Activated CD4-positive, alpha-beta memory T cell treated with anti-CD3 and anti-CD28 coated beads for 36 hours (primary cell): Measurements from ENCODE around the gene POGLUT2. TPM values are rescaled to one million over a fixed set of nuclear protein-coding genes. Genes with fewer than 3 reads are reported as not detected.

ENCODE experiments used
- CTCF ChIA-PET: fragments of 350-600 bp; sonication (Branson Sonifier 250); formaldehyde crosslinking; loops from one replicate; lab custom pipeline; 2021; ENCODE audit warnings: antibody characterized with exemption, inconsistent platforms; lab: Charles Lee
- POLR2A ChIA-PET: fragments of 350-600 bp; sonication (Branson Sonifier 250); formaldehyde crosslinking; loops from one replicate; lab custom pipeline; 2021; ENCODE audit warnings: antibody characterized with exemption; lab: Charles Lee
- DNase-seq: peaks from one replicate; pipeline ENCODE4 v3.0.0-alpha.2; 2020
- H3K27ac Mint-ChIP-seq: one replicate; pipeline ENCODE4 v1.8.0; 2021; ENCODE audit warnings: mixed read lengths
- H3K27me3 Mint-ChIP-seq: one replicate; pipeline ENCODE4 v1.8.0; 2021; ENCODE audit warnings: mixed read lengths
- H3K36me3 Mint-ChIP-seq: one replicate; pipeline ENCODE4 v1.8.0; 2021; ENCODE audit warnings: mixed read lengths
- H3K4me1 Mint-ChIP-seq: one replicate; pipeline ENCODE4 v1.8.0; 2021; ENCODE audit warnings: low read depth, mixed read lengths
- H3K4me3 Mint-ChIP-seq: one replicate; pipeline ENCODE4 v1.8.0; 2021; ENCODE audit warnings: mild to moderate bottlenecking, mixed read lengths
- H3K9me3 Mint-ChIP-seq: one replicate; pipeline ENCODE4 v1.8.0; 2021; ENCODE audit warnings: mixed read lengths
- intact Hi-C: fragments of 100-400 bp; cut with micrococcal nuclease; formaldehyde crosslinking; loops from one replicate; pipeline ENCODE4 v1.15.1; 2023
- total RNA-seq, 2 experiments: library from RNA; stranded (reverse); gene quantifications; one replicate each; pipeline ENCODE4 v1.2.3, GENCODE V29; 2021

The POGLUT2 gene
- total RNA-seq = 1 to 10 TPM; 4.4 to 4.9 TPM

DNA sequence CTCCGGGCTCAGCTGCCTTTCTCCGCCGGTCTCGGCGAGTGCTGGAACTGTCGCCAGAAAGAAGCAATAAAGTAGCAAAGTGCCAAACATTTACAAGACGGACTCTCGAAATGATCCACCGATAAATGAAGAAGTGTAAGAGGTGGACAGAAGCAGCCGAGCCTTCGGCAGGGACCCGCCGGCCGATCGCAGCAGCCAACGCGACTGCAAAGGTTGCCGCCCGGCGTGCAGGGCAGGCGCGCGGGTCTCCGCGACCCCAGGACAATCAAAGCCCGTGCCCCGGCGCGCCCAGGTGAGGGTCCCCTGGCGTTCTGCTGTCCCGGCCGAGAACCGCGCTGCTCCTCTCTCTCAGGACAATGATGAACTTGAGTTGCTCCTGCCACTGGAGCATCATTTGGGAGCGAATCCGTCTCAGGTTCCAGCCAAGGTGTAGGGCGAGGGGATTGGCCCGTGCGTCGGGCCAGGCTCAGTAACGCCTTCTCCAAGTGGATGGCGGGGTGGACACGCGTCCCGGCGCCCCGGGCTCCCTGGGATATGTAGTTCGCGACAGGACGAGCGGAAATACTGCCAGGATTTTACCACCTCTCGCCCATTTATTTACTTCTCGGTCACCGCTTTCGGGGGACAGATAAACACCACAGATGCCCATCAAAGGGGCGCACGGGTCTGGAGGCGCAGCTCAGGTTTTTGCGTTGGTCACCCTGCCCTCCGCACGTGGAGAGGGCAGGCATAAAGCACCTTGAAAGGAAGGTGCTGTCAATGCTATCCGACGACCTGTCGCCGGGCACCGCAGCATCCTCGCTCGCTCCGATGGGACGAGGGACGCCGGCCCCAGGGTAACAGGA lies at the start of gene POGLUT2, which contains the start of gene BIVM:
Gene POGLUT2, minus strand, starts transcription at position 396 of the 845 bp plus-strand sequence. Its CDS starts 306 bp downstream, at position 90.
Gene BIVM, plus strand, starts transcription at position 539 of the 845 bp plus-strand sequence. CDS start 8,149 bp downstream, outside the sequence.
- CTCF ChIA-PET = interaction anchor here (0.9 to 4.7 kb wide), 9 partner anchors 19 to 207 kb away, joined by 3 to 22 read pairs (median 5); partner anchors contain the start of genes ERCC5 and TEX30
- peaks cover 5% of the 10 kb centered on the region for H3K27me3 Mint-ChIP-seq
- H3K4me3 Mint-ChIP-seq = peak within 1 kb of the TSS; percentile 90
- H3K4me1 Mint-ChIP-seq = peaks cover 22% of the 10 kb centered on the region
- peak; percentile 92 for DNase-seq
- H3K9me3 Mint-ChIP-seq = no peaks in the 10 kb centered on the region
- H3K36me3 Mint-ChIP-seq = peaks cover 6% of the 10 kb centered on the region
- intact Hi-C loops = loop anchor here (1.0 to 5.0 kb wide), 5 partner anchors 20 to 207 kb away; partner anchors contain the start of gene TPP2
- peak within 1 kb of the TSS; percentile 70 for H3K27ac Mint-ChIP-seq
- POLR2A ChIA-PET = interaction anchor here (0.5 to 3.6 kb wide), 7 partner anchors 13 to 202 kb away, joined by 3 to 28 read pairs (median 3); partner anchors contain the start of genes ERCC5, TEX30 and TPP2

GRCh38 chr13:102847272-102848234 lies 48.8 kb upstream of the POGLUT2 start:
- ChIA-PET CTCF (interaction anchor here (0.7 to 4.4 kb wide), 9 partner anchors 8 to 268 kb away, joined by 3 to 24 read pairs (median 8); partner anchors contain the start of gene TEX30), POLR2A (interaction anchor here (0.9 to 3.2 kb wide), 4 partner anchors 74 to 256 kb away, joined by 3 to 43 read pairs (median 16); partner anchors contain the start of genes TEX30 and TPP2)
- intact Hi-C loops = loop anchor here (1.0 to 5.0 kb wide), 5 partner anchors 25 to 267 kb away; no protein-coding TSS in a partner anchor
- peaks cover 42% of the 10 kb centered on the region for H3K4me1 Mint-ChIP-seq
- peak overlapping the region; percentile 92 for H3K4me3 Mint-ChIP-seq
- peaks cover 7% of the 10 kb centered on the region for H3K36me3 Mint-ChIP-seq
- H3K9me3 Mint-ChIP-seq = no peaks in the 10 kb centered on the region
- peak; percentile 29 for DNase-seq
- peak overlapping the region; percentile 95 for H3K27ac Mint-ChIP-seq
- H3K27me3 Mint-ChIP-seq = peaks cover 1% of the 10 kb centered on the region

- peaks cover 5% of the 10 kb centered on the region for H3K36me3 Mint-ChIP-seq
- H3K27me3 Mint-ChIP-seq = peaks cover 1% of the 10 kb centered on the region
- H3K4me3 Mint-ChIP-seq = peak overlapping the region; percentile 92
- no peaks in the 10 kb centered on the region for H3K9me3 Mint-ChIP-seq
- ChIA-PET POLR2A (interaction anchor here (0.8 to 3.2 kb wide), 7 partner anchors 16 to 263 kb away, joined by 3 to 43 read pairs (median 10); partner anchors contain the start of genes BIVM, POGLUT2, TEX30 and TPP2), CTCF (interaction anchor here (0.7 to 4.4 kb wide), 13 partner anchors 9 to 267 kb away, joined by 3 to 24 read pairs (median 6); partner anchors contain the start of genes TEX30 and TPP2)
- peak overlapping the region; percentile 95 for H3K27ac Mint-ChIP-seq
- intact Hi-C loops = loop anchor here (1.0 to 5.0 kb wide), 5 partner anchors 26 to 266 kb away; no protein-coding TSS in a partner anchor
- peak; percentile 67 for DNase-seq
- H3K4me1 Mint-ChIP-seq = peaks cover 35% of the 10 kb centered on the region
Observed at GRCh38 chr13:102846261-102847015, 47.7 kb upstream of the POGLUT2 start.

DNA sequence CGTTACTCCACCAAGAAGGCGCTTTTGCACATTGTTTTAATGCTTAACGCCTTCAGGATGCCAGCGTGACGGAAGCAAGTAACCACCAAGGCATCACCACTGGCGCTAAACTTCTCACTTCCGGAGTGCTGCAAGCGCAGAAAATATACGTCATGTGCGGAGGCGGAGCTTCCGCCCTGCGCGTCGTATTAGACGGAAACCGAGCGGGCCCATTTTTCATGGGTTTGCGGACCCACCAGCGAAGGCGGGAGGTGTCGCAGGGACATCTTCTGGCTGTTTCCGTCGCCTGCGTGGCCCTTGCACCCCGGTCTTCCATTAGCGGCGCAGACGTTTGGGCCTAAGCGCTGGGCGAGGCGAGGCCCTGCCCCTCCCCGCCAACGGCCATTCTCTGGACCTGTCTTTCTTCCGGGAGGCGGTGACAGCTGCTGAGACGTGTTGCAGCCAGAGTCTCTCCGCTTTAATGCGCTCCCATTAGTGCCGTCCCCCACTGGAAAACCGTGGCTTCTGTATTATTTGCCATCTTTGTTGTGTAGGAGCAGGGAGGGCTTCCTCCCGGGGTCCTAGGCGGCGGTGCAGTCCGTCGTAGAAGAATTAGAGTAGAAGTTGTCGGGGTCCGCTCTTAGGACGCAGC lies 47.0 kb upstream of the POGLUT2 start, which contains the start of gene ERCC5:
Gene ERCC5, plus strand, starts transcription at position 403 of the 631 bp plus-strand sequence. CDS start 235 bp downstream, outside the sequence.
- Mint-ChIP-seq H3K27ac (peak within 1 kb of the TSS; percentile 95), H3K36me3 (peaks cover 5% of the 10 kb centered on the region), H3K27me3 (peaks cover 1% of the 10 kb centered on the region), H3K4me3 (peak within 1 kb of the TSS; percentile 92), H3K4me1 (peaks cover 35% of the 10 kb centered on the region), H3K9me3 (no peaks in the 10 kb centered on the region)
- intact Hi-C loops = loop anchor here (1.0 to 5.0 kb wide), 8 partner anchors 27 to 451 kb away; partner anchors contain the start of genes BIVM, TEX30 and TPP2
- peak; percentile 97 for DNase-seq
- POLR2A ChIA-PET = interaction anchor here (0.8 to 3.2 kb wide), 8 partner anchors 10 to 262 kb away, joined by 3 to 43 read pairs (median 8); partner anchors contain the start of genes BIVM, POGLUT2, TEX30 and TPP2
- CTCF ChIA-PET = interaction anchor here (0.7 to 4.4 kb wide), 13 partner anchors 10 to 266 kb away, joined by 3 to 24 read pairs (median 8); partner anchors contain the start of genes TEX30 and TPP2

DNA sequence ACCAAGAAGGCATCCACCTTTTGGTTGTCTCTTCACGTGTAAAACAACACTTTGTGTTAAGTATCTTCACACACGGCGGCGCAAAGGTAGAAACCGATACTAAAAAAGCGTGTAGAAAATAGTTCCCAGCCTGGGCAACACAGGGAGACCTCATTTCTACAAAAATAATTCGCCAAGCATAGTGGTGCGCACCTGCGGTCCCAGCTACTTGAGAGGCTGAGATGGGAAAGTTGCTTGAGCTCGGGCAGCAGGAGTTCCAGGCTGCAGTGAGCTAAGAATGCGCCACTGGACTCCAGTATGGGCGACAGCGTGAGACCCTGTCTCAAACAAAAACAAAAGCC lies 46.5 kb upstream of the POGLUT2 start:
- intact Hi-C loops = loop anchor here (1.0 to 5.0 kb wide), 6 partner anchors 46 to 451 kb away; partner anchors contain the start of genes BIVM, TEX30 and TPP2
- POLR2A ChIA-PET = interaction anchor here (1.0 to 3.2 kb wide), 7 partner anchors 9 to 262 kb away, joined by 3 to 43 read pairs (median 10); partner anchors contain the start of genes BIVM, POGLUT2, TEX30 and TPP2
- Mint-ChIP-seq H3K4me3 (peak overlapping the region; percentile 92), H3K9me3 (no peaks in the 10 kb centered on the region), H3K27ac (peak overlapping the region; percentile 95), H3K27me3 (peaks cover 1% of the 10 kb centered on the region), H3K36me3 (peaks cover 2% of the 10 kb centered on the region), H3K4me1 (peaks cover 30% of the 10 kb centered on the region)
- CTCF ChIA-PET = interaction anchor here (0.7 to 4.4 kb wide), 11 partner anchors 25 to 266 kb away, joined by 3 to 24 read pairs (median 8); partner anchors contain the start of genes TEX30 and TPP2
- DNase-seq = no peak

DNA sequence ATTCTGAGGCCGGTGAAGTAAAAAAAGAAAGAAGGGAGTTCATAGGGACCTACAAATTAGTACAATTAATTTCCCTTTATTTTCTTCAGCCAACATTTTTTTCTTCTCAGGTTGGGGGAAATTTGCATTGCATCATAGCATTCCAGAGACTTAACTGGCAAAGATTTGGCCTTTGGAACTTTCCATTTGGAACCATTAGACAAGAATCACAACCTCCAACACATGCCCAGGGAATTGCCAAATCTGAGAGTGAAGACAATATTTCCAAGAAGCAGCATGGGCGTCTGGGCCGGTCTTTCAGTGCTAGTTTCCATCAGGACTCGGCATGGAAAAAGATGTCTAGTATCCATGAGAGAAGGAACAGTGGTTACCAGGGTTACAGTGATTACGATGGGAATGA lies 40.7 kb upstream of the POGLUT2 start:
- Mint-ChIP-seq H3K4me3 (no peak overlapping the region), H3K27me3 (no peaks in the 10 kb centered on the region), H3K36me3 (peaks cover 8% of the 10 kb centered on the region), H3K4me1 (peaks cover 4% of the 10 kb centered on the region), H3K9me3 (no peaks in the 10 kb centered on the region), H3K27ac (no peak overlapping the region)
- no peak for DNase-seq
- intact Hi-C loops = no loop called here
- ChIA-PET CTCF (no interaction called here), POLR2A (no interaction called here)

DNA sequence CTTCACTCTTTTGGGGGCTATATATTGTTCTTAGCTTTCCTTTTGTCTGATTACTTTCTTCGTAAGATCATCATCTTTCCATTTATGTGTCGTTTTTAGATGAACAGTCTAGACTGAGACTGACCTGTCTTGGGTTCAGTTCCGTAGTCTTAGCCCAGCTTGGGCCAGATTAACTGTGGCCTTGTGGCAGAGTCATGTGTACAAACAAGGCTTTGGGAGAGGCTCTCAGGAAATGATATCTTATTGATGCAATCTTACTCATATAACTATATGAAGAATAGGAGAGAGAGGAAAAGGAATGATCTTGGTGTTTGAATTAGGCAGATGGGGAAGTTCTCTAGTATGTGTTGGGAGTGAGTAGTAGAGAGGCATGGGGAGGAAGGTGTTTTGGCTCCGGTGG lies 40.2 kb upstream of the POGLUT2 start:
- Mint-ChIP-seq H3K9me3 (no peaks in the 10 kb centered on the region), H3K4me3 (no peak overlapping the region), H3K27ac (no peak overlapping the region), H3K27me3 (no peaks in the 10 kb centered on the region), H3K4me1 (peaks cover 2% of the 10 kb centered on the region), H3K36me3 (peaks cover 8% of the 10 kb centered on the region)
- POLR2A ChIA-PET = no interaction called here
- CTCF ChIA-PET = no interaction called here
- no peak for DNase-seq
- intact Hi-C loops = no loop called here

- Mint-ChIP-seq H3K27ac (no peak overlapping the region), H3K36me3 (peaks cover 8% of the 10 kb centered on the region), H3K9me3 (no peaks in the 10 kb centered on the region), H3K4me3 (no peak overlapping the region), H3K27me3 (no peaks in the 10 kb centered on the region), H3K4me1 (no peaks in the 10 kb centered on the region)
- intact Hi-C loops = no loop called here
- no peak for DNase-seq
- CTCF ChIA-PET = no interaction called here
- POLR2A ChIA-PET = interaction anchor here (0.6 kb wide), 1 partner anchor 45 kb away, joined by 3 read pairs; no protein-coding TSS in a partner anchor
Observed at GRCh38 chr13:102838273-102838672, 39.5 kb upstream of the POGLUT2 start.

DNA sequence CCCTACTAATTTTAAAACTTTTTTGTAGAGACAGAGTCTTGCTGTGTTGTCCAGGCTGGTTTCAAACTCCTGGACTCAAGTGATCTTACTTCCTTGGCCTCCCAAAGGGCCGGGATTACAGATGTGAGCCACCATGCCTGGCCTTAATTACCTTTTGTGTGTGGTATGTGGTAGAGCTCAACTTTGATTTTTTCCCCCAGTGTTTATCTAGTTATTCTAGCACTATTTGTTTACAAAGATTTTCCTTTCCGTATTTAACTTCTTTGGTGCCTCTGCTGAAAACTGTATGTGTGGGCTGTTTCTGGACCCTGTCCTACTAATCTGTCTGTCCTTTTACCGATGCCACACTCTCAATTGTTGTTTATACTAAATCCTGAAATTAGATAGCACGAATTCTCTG lies 37.7 kb upstream of the POGLUT2 start:
- intact Hi-C loops = no loop called here
- no peaks in the 10 kb centered on the region for H3K27me3 Mint-ChIP-seq

DNA sequence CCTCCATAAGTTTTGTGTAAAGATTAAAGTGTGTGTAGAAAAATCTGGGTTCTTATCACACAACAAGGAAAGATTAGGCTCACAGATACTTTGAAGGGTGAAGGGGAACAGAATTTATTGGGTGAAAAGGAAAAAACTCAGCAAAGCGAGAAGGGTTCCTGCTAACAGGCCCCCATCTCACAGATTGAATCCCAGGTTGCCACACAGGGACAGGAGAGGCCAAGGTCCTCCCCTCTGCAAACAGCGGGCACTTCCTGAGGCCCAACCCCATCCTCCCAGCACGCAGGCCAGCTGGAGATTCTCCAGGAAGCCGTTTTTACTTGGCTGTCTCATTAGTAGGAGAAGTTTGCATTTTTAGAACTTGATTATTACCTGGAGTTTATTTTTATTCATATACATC lies 31.9 kb upstream of the POGLUT2 start:
- no peak overlapping the region for H3K4me3 Mint-ChIP-seq
- H3K27me3 Mint-ChIP-seq = no peaks in the 10 kb centered on the region
- H3K27ac Mint-ChIP-seq = no peak overlapping the region
- H3K36me3 Mint-ChIP-seq = peaks cover 5% of the 10 kb centered on the region
- ChIA-PET POLR2A (no interaction called here), CTCF (no interaction called here)
- H3K4me1 Mint-ChIP-seq = no peaks in the 10 kb centered on the region
- no peak for DNase-seq
- no peaks in the 10 kb centered on the region for H3K9me3 Mint-ChIP-seq
- intact Hi-C loops = no loop called here

More for the DNA sequence above, 37.7 kb upstream of the POGLUT2 start:
- CTCF ChIA-PET = no interaction called here
- DNase-seq = no peak
- Mint-ChIP-seq H3K4me1 (no peaks in the 10 kb centered on the region), H3K4me3 (no peak overlapping the region), H3K27ac (no peak overlapping the region), H3K9me3 (no peaks in the 10 kb centered on the region), H3K36me3 (peaks cover 8% of the 10 kb centered on the region)
- POLR2A ChIA-PET = interaction anchor here (0.8 kb wide), 1 partner anchor 9 kb away, joined by 3 read pairs; no protein-coding TSS in a partner anchor
